ENCODE data around the gene VPS39. TPM values are rescaled to one million over a fixed set of nuclear protein-coding genes. Genes with fewer than 3 reads are reported as not detected.

The VPS39 gene
- polyA plus RNA-seq, 1 of the 3 experiments (the other 2 are of a cell fraction): 61.1 TPM

GRCh38 chr15:42199126-42199525 lies 9.0 kb downstream of the VPS39 start:
- H3K4me2 ChIP-seq: no peak overlapping the region
- no peak overlapping the region for H3K9ac ChIP-seq
- no peak overlapping the region for H2AFZ ChIP-seq (ENCODE audit: low read depth)
- H3K4me3 ChIP-seq (ENCODE audit: low read depth in 2 of 2, low read length in 1 of 2): no peak overlapping the region
- DNase-seq: no peak
- peaks cover 79% of the 10 kb centered on the region for H3K79me2 ChIP-seq (ENCODE audit: insufficient read depth)
- H3K36me3 ChIP-seq (replicated peaks in 1 of 2; ENCODE audit: control insufficient read depth in 1 of 2, insufficient read depth in 2 of 2, low read length in 1 of 2): peaks cover 29 to 32% of the 10 kb centered on the region in 2 experiments
- peaks cover 6% of the 10 kb centered on the region for H3F3A ChIP-seq (replicated peaks; ENCODE audit: insufficient read depth)
- peak overlapping the region in 1 of 2 experiments; percentile 18; a peak in 2 of 4 replicates for H3K27ac ChIP-seq (ENCODE audit: low read depth in 2 of 2, low read length in 1 of 2)
- H3K9me2 ChIP-seq: no peaks in the 10 kb centered on the region
- ChIA-PET CTCF (no interaction called here), POLR2A (no interaction called here)
- TF ChIP-seq TCF12 (IDR thresholded peaks at IDR 0.05): no peak
- TF ChIP-seq YY1 (IDR thresholded peaks at IDR 0.05; ENCODE audit: low read depth): no peak
- no peaks in the 10 kb centered on the region for H3K9me3 ChIP-seq
- peaks cover 9% of the 10 kb centered on the region; the same call in 1 of the 2 replicates for H4K20me1 ChIP-seq (ENCODE audit: insufficient read depth)
- H3K4me1 ChIP-seq (ENCODE audit: control insufficient read depth in 1 of 2, insufficient read depth in 2 of 2, low read depth in 1 of 2, low read length in 1 of 2): no peaks in the 10 kb centered on the region
- 70% methylated on average over 5 of the region's 5 CpGs for WGBS (ENCODE audit: low lambda C conversion rate)
- H3K27me3 ChIP-seq (ENCODE audit: insufficient read depth): no peaks in the 10 kb centered on the region

DNA sequence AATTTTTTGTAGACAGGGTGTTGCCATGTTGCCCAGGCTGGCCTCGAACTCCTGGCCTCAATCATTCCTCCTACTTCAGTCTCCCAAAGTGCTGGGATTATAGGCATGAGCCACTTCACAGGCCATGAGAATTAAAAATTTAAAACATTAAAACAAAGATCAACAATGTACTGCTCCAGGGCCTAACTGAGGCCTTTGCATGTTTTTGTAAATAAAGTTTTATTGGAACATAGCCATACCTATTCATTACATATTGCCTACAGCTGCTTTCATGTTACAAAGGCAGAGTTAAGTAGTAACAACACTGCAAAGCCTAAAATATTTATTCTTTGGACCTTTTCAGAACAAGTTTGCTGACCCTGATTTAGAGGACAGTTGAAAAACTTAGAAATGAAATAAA lies 9.6 kb downstream of the VPS39 start:
- peaks cover 79% of the 10 kb centered on the region for H3K79me2 ChIP-seq (ENCODE audit: insufficient read depth)
- no peak for DNase-seq
- H3K4me3 ChIP-seq (ENCODE audit: low read depth in 2 of 2, low read length in 1 of 2): no peak overlapping the region
- TF ChIP-seq RAD21 (IDR thresholded peaks at IDR 0.05; ENCODE audit: low read length) (no peak), USF2 (IDR thresholded peaks at IDR 0.05; ENCODE audit: borderline replicate concordance, low read depth, low read length) (no peak), FOXJ3 (CRISPR knock-in tag; IDR thresholded peaks at IDR 0.05) (no peak), POLR2AphosphoS5 (IDR thresholded peaks at IDR 0.05; ENCODE audit: low read depth, low read length) (no peak), ELF1 (IDR thresholded peaks at IDR 0.05) (no peak), RFX5 (IDR thresholded peaks at IDR 0.05; ENCODE audit: low read length) (no peak), RCOR1 (IDR thresholded peaks at IDR 0.05; ENCODE audit: low read length) (no peak), TCF12 (IDR thresholded peaks at IDR 0.05) (no peak), CHD2 (IDR thresholded peaks at IDR 0.05; ENCODE audit: low read length, partially characterized antibody) (no peak), FOXM1 (IDR thresholded peaks at IDR 0.05; ENCODE audit: low read depth) (no peak)
- TF ChIP-seq, protein P1, sequence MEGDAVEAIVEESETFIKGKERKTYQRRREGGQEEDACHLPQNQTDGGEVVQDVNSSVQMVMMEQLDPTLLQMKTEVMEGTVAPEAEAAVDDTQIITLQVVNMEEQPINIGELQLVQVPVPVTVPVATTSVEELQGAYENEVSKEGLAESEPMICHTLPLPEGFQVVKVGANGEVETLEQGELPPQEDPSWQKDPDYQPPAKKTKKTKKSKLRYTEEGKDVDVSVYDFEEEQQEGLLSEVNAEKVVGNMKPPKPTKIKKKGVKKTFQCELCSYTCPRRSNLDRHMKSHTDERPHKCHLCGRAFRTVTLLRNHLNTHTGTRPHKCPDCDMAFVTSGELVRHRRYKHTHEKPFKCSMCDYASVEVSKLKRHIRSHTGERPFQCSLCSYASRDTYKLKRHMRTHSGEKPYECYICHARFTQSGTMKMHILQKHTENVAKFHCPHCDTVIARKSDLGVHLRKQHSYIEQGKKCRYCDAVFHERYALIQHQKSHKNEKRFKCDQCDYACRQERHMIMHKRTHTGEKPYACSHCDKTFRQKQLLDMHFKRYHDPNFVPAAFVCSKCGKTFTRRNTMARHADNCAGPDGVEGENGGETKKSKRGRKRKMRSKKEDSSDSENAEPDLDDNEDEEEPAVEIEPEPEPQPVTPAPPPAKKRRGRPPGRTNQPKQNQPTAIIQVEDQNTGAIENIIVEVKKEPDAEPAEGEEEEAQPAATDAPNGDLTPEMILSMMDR (IDR thresholded peaks at IDR 0.05): no peak
- TF ChIP-seq, protein P2, sequence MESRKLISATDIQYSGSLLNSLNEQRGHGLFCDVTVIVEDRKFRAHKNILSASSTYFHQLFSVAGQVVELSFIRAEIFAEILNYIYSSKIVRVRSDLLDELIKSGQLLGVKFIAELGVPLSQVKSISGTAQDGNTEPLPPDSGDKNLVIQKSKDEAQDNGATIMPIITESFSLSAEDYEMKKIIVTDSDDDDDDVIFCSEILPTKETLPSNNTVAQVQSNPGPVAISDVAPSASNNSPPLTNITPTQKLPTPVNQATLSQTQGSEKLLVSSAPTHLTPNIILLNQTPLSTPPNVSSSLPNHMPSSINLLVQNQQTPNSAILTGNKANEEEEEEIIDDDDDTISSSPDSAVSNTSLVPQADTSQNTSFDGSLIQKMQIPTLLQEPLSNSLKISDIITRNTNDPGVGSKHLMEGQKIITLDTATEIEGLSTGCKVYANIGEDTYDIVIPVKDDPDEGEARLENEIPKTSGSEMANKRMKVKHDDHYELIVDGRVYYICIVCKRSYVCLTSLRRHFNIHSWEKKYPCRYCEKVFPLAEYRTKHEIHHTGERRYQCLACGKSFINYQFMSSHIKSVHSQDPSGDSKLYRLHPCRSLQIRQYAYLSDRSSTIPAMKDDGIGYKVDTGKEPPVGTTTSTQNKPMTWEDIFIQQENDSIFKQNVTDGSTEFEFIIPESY (IDR thresholded peaks at IDR 0.05; ENCODE audit: borderline replicate concordance, low read depth): no peak
- no peaks in the 10 kb centered on the region for H3K9me2 ChIP-seq
- H3K9ac ChIP-seq: no peak overlapping the region
- H3F3A ChIP-seq (replicated peaks; ENCODE audit: insufficient read depth): peaks cover 6% of the 10 kb centered on the region
- H3K36me3 ChIP-seq (replicated peaks in 1 of 2; ENCODE audit: control insufficient read depth in 1 of 2, insufficient read depth in 2 of 2, low read length in 1 of 2): peaks cover 29 to 32% of the 10 kb centered on the region in 2 experiments
- H3K27me3 ChIP-seq (ENCODE audit: insufficient read depth): no peaks in the 10 kb centered on the region
- no peak overlapping the region for H2AFZ ChIP-seq (ENCODE audit: low read depth)
- WGBS (ENCODE audit: low lambda C conversion rate): 91% methylated on average over 1 of the region's 1 CpG
- no peaks in the 10 kb centered on the region for H3K4me1 ChIP-seq (ENCODE audit: control insufficient read depth in 1 of 2, insufficient read depth in 2 of 2, low read depth in 1 of 2, low read length in 1 of 2)
- ChIA-PET CTCF (no interaction called here), POLR2A (no interaction called here)
- H3K4me2 ChIP-seq: no peak overlapping the region
- peak overlapping the region in 1 of 2 experiments; percentile 18; a peak in 1 of 4 replicates for H3K27ac ChIP-seq (ENCODE audit: low read depth in 2 of 2, low read length in 1 of 2)
- H4K20me1 ChIP-seq (ENCODE audit: insufficient read depth): 0 out of 2 replicates have a peak, but pooled peaks cover 9% of the 10 kb centered on the region
- H3K9me3 ChIP-seq: no peaks in the 10 kb centered on the region
